LHCN-M2 (cell line): ENCODE data around the gene AEN. TPM values are rescaled to one million over a fixed set of nuclear protein-coding genes. Genes with fewer than 3 reads are reported as not detected.

Experiments used
- DNase-seq: peaks from one replicate; pipeline ENCODE4 v3.0.0-alpha.2; 2012; ENCODE audit warnings: low read depth
- total RNA-seq: library from RNA; depleted of rRNA; stranded (reverse); fragments of >200 nt; gene quantifications from 2 replicates; pipeline ENCODE4 v1.2.3, GENCODE V29; 2014

Gene AEN
- total RNA-seq, 1 experiment from 2014 or later: 82.2 TPM

DNA sequence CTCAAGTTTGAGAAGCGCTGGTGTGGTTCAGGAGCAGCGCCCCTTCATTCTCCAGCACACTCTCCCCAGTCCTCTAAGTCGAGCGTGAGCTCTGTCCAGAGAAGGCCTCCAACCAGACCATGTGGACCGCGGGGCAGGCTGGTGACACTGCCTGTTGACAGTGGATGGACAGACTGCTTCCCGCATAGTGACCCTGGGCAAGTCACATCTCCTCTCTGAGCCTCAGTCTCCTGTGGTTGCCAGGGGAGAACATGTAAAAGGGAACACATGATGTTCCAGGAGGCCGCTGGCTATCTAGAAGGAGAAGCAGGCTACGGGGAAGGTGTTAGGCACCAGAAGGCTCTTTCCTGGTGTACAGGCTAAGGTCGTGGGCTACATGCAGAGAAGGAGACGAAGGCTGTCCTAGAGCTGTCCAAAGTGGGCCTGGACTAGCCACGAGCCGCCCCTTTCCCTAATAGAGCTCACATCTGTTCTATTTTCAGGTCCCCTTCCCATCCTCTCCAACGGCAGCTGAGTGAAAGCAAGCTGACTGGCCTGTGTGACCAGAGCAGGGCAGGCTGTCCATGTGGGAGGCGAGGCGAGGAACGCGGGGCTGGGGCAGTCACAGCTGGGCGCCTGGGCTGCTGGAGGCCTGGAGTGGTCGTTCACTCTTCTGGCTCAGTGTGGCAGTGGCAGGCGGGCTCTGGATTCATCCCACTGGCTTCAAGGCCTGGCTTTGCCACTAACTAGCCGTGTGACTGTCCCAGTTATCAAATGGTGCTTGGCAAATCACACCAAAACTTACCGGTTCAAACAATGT, 28.8 kb downstream of the AEN start:
- no peak for DNase-seq

DNA sequence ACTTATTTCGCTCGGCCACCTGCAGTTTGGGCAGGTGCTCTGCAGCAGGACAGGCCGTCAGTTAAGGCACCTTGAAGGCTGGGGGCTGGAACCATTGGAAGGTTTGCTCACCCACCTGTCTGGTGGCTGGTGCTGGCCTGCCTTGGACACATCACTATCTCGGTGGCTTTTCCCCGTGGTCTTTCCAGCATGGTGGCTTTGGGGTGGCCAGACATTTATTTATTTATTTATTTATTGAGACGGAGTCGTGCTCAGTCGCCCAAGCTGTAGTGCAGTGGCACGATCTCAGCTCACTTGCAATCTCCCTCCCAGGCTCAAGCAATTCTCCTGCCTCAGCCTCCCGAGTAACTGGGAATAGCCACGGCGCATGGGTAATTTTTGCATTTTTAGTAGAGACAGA, 29.4 kb downstream of the AEN start:
- no peak for DNase-seq

DNA sequence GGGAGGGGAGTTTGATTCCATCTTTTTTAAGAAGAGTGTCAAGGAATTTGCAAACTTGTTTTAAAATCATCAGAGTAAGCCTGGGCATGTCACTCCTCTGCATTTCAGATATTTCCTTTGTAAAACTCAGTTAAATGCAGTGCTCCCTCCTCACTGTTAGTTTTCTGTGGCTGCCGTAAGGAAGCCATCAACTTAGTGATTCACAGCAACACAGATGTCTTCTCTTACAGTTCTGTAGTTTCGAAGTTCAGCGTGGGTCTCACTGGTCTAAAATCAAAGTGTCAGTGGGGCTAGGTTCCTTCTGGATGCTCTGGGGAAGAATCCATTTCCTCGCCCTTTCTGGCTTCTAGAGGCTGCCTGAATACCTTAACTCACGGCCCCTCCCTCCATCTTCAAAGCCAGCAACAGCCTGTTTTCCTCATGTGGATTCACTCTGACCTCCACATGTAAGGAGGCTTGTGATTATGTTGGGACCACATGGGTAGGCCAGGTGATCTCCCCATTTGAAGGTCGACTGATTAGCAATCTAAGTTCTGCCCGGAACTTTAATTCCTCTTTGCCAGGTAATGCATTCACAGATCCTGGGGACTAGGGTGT, 30.1 kb downstream of the AEN start:
- no peak for DNase-seq

DNA sequence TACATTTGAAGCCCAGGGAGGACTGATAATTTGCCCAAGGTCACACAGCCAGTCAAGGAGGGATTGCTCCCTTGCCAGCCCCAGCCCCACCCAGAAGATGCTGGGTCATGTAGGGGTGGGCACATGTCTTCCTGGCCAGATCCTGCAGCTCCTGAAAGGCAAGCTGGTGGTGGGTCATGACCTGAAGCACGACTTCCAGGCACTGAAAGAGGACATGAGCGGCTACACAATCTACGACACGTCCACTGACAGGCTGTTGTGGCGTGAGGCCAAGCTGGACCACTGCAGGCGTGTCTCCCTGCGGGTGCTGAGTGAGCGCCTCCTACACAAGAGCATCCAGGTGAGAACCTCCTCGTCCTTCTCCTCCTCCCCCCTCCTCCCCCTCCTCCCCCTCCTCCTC, 30.8 kb downstream of the AEN start:
- DNase-seq: no peak

DNA sequence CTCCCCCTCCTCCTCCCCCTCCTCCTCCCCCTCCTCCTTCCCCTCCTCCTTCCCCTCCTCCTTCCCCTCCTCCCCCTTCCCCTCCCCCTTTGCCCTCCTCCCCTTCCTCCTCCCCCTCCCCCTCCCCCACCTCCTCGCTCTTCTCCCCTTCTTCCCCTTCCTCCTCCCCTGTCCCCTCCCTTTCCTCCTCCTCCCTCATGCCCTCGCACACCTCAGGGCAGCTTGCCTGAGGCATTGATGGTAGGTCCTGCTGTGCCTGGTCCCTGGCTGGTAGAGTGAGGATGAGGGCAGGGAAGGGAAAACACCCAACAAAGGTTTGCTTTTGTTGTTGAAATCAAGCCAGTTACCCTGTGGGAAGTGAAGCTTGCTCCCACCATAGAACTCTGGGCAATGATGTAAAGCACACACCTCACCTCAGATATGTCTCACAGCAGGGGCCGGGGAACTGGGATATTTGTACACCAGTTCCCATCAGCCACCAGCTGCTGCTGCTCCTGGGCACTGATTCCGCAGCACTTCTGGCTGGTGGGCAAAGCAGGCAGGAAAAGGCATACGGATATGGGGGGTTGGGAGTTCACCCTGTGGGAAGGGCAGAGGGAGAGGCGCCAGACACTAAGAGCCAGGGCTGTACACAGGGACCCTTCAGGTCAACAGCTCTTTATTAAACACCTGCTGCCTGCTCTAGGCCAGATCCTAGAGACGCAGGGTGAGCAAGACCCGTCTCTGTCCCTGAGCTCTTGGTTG, 31.5 kb downstream of the AEN start:
- no peak for DNase-seq

DNA sequence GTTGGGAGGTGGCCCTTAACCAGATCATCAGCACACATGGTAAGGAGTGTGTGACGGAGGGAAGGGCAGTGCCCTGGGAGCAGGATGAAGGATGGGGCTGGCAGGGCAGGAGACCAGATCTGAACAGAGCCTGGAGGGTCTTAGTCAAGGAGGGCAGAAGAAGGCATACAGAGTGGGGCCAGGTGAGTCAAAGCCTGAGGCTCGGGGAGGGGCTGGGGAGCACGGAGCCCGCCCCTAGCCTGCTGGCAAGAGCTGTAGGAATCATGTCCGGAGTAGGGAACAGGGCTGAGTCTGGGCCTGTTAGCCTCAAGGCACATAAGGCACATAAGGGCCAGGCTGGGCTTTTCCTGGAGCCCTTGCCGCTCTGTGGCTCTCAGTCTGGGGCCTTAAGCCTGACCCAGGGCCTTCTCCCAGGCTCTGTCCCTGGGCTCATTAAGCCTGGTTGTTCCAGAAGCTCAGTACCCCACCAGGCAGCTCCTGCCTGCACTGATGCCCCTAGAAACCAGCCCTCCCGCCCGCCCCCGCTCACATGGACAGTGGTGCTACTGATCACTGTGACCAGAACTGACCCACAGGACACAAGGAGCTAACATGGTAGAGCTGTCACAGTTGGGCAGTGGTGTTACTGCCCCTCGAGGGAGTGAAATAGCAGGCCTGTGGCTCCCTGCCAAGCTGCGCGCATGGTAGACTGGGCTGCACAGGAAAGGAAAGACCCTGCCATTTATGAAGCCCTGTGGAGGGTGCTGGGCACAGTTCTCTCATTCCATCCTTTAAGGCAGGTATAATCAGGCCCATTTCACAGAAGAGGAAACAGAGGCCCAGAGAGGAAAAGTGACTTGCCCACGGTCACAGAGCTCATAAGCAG, 32.3 kb downstream of the AEN start:
- DNase-seq: no peak

DNA sequence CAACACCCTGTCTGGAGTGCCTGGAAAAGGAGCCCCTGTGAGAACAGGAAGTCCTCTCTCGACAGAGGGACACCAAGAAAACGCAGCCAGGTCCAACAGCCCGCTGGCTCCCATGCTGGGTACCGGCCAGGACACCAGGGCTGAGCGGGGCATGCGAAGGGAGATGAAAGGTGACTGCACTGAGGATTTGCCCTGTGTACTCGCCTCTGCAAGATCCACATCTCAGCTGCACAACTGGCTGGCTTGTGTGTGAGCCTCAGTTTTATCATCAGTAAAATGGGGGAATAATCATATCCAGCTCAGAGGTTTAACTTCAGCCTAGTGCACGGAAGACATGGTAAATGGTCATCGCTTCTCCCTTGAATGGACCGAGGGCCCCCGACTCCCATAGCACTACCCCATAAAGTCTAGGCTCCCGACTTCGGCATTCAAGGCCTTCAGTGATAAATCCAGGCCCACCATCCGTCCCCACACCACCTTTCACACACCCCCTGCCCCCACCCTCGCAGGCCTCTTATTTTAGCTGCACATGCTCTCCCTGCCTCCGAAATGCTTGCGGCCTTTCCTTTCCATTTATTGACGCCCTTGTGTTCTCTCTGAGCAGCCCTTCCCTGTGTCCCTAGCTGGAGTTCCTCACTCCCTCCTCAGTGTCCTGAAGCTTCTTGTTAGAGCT, 33.4 kb downstream of the AEN start:
- no peak for DNase-seq

DNA sequence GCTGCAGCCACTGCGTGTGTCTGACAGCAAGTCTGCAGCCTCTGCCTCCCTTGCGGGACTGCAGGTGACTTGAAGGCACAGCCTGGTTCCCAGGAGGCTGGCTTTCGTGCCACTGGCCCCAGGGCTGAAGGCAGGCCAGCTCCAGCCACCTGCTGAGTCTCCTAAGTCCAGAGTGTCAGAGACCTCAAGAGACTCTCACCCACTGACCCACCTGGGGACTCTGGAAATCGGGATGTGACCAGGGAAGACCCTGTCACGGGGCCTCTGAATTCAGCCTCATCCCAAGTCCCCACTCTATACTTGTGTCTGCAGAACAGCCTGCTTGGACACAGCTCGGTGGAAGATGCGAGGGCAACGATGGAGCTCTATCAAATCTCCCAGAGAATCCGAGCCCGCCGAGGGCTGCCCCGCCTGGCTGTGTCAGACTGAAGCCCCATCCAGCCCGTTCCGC, 34.0 kb downstream of the AEN start:
- DNase-seq: no peak

DNA sequence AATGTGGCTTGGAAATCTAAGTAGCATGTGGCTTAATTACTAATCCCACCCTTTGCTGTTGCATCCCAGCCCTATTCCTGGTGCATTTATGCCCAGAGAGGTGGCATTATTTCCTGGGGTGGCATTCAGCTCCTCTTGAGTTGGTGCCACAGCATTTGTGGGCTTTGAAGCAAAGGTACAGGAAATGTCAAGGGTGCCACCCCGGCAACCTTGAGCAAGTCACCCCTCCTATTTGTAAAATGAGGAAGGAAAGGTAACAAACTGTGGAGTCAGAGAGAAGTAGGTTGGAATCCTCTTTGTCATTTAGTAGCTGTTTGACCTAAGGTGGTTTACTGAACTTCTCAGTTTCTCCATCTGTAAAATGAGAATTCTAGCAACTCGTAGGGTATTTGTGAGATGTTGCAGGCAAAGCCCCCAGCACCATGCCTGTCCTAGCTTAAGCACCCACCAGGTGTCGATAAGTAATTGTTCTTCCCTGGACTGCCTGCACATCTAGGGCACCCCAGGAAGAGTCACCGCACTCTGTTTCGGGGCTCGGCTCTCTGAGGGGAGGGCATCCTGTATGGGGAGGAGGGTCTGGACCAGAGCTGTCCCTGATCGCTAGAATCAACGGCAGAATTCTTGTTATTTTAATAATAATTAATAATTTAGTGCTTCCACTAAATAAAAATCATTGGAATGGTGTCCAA, 34.8 kb downstream of the AEN start:
- DNase-seq: no peak

DNA sequence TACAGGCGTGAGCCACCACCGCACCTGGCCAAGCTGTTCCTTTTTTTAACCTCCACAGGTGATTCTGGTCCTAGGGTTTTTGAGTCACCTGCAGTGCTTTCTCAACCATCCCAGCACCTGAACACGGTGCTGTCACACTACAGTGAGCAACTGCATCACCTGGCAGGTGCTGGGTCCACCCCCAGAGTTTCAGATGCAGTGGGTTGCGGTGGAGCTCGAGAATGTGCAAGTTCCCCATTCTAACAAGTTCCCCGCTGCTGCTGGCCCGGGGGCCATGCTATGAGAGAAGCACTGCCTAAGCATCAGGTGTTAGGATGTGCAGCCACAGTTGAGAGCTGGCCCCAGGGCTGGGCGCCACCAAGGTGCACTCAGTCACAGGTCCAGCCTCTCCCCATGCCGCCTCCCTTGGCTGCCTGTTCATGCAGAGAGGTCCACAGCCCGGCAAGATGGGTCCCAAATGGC, 35.7 kb downstream of the AEN start:
- DNase-seq: no peak

DNA sequence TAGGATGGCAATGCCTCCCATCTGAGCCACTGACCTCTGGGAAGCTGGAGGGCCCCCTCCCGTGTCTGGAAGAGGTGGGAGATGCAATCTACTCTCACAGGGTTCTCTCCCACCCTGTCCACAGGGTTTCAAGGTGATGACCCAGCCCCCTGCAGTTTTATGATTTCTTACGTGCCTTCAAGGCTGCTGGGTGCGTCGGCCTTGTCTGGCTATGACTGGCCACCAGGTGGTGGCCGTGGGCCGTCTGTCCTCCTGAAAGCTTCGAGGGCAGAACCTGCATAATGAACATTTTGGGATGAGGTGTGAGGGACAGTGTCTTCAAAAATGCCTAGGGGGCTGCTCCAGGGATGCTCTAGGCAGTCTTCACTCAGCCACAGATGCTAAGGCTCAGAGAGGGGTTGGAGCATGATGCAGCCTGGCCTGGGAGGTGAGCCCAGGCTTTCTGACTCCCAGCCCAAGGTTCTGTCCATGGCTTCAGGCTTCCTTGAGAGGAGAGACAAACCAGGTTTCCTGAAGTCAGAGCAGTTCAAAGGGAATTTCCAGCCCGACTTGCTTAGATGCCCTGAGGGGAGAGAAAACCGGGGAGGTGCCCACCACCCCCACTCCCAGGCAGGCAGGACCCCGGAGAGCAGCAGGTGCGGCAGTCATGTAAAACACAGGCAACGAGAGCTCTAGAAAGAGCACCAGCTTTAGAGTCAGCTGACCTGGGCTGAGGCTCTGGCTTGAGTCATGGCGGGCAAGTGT, 36.4 kb downstream of the AEN start:
- peak; percentile 24 for DNase-seq

DNA sequence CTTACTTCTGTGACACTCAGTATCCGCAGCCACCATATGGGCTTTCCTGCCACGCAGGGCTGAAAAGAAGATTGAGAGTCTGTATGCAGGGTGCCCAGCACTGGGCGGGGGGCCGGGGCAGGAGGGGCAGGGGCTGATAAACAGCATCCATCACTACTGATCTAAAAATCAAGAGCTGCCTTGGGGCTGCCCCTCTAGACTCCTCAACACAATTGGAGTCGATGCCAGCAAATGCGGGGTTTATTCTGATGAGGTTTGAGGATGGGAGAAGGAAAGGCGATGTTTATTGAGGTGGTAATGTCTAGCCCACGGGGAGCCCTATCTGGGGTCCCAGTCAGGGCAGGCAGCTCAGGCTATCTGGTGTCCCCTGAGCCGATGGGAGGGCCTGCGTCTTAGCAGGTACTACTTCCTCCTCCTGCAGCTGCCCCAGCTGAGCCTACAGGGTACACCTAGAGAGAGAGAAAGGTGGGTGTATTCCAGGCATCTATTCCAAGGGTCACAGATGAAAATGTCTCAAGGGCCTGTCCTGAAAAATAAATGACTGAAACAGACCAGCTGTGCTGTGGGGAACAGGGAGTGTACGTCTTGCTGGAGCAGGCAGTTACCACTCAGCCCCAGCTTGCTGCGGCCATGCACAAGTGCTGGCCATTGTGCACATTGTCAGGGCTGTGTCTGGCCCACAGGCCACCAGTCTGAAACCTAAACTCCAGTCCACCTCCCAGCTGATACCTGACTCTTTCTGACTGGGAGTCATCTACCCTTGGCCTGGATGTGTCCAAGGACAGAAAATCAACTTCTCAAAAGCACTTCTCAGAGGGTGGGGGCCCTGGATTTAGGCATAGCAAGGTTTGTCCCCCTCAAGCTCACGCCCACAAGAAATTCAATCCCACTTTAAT, 37.2 kb downstream of the AEN start:
- no peak for DNase-seq

DNA sequence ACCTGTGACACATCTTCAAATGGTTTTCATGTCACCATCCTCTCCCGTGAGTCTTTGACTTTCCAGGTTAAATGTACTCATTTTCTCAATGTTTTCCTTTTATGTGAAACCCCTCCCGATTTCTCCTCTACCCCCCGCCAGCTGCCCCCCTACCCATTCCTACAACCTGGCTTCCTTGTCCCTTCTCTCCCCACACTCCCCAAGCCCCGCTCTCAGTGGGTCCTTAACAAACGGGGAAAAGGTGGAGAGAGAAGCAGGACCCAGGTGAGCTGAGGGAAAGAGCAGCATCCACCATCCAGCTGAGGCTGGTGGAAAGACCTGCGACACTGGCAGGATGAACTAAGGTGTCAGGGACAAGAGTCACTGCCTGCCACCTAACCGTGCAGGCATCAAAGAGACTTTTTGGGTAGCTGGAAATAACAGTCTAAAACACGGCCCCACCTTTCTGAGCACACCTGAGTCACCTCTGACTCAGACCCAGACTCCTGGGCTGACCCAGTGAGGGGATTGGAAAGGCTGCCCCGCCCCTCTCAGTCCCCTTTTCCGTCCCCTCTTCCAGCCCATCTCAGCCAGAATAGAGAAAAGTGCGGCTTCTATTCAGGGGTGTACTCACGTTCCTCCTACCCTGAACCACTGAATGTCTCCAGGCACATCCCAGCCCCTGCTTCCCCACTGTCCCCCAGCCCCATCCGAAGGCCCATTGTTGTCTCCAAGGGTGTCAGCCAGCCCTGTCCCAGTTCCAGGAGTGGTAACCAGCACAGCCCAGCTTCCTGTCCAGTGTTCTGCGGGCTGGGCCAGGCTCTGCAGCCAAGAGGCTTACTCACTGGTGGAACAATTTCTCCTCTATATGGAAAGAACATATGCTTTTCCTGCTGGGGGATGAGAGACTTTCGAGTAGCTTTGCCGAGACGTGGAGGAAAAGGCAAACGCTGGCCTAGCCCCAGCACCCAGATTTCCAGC, 38.1 kb downstream of the AEN start:
- no peak for DNase-seq

DNA sequence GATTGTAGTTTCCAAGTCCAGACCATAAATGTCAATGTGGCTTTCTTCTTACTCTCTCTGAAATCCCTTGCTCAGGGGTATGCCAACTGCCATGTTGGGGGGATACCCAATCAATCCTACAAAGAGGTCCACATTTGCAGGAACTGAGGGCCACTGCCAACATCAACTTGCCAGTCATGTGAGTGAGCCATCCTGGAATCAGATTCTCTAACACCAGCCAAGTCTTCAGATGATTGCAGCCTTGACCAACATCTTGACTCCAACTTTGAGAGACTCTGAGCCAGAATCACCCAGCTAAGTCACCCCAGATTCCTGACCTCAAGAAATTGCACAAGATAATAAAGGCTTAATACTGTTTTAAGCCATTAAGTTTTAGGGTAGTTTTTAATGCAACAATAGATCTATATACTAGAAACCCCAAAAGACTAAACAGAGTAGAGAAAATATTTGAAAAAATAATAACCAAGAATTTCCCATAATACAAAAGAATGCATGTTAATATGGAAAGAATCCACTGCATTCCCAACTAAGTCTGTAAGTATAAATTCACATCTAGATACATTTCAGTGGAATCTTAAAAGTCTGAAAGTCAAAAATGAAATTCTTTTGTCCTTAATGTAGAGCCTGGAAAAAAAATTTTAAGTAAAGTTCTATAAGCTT, 40.0 kb downstream of the AEN start:
- DNase-seq: no peak

DNA sequence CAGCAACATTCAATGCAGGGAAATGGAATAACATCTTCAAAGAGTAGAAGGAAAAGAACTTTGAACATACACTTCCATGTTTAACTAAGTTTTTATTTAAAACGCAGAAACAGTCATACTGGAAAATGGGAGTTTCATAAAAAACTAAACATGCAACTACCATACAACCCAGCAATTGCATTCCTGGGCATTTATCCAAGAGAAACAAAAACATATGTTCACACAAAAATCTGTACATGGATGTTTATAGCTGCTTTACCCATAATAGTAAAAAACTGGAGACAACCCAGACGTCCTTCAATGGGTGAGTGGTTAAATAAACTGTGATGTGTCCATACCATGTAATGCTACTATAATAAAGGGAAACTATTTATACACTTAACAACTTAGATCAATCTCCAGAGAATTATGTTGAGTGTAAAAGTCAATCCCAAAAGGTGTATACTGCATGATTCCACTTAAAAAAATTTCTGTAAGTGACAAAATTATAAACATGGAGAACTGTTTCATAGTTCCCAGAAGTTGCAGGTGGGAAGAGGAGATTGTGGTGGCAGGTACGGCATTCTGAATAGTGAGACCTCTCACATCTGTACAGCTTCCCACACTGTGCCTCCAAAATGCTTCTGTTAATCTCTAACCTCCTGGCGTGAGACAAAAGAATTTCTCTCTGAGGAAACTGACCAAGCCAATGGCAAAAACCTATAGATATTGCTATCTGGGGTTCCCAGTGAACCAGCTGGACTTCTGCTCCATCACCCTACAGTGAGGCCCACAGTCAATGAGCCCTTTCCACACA, 40.8 kb downstream of the AEN start:
- DNase-seq: no peak

DNA sequence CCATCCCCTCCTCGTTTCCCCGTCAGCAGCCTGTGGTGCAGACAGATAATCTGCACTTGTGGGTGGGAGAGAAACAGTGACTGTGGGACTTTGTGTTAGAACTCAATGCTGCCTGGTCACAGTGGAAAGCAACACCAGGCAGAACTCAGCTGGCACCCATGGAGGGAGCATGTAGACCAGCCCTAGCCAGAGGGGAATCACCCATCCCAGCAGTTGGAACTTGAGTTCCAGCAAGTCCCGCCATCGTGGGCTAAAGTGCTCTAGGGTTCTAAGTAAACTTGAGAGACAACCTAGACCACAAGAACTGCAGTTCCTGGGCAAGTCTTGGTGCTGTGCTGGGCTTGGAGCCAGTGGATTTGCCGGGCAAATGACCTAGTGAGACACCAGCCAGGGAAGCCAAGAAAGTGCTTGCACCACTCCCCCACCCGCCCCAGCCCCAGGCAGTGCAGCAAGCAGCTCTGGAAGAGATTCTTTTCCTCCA, 42.0 kb downstream of the AEN start:
- no peak for DNase-seq
